Endothelial cell of umbilical vein (primary cell): ENCODE measurements around the gene RBM42. TPM values are rescaled to one million over a fixed set of nuclear protein-coding genes. Genes with fewer than 3 reads are reported as not detected.

Source experiments
- BruUV-seq: library from RNA; stranded (reverse); fragments of 400-500 nt; replicated peaks from 2 replicates; lab custom pipeline; 2021; lab: Mats Ljungman, UMichigan
- CTCF ChIA-PET: fragments of 300-600, 350-600 bp; sonication (Branson Sonifier 250); formaldehyde crosslinking; loops from one replicate; lab custom pipeline; 2021; ENCODE audit warnings: antibody characterized with exemption, inconsistent platforms; lab: Charles Lee
- POLR2A ChIA-PET: fragments of 300-600, 350-600 bp; sonication (Branson Sonifier 250); formaldehyde crosslinking; loops from one replicate; lab custom pipeline; 2021; ENCODE audit warnings: antibody characterized with exemption, inconsistent platforms; lab: Charles Lee
- DNase-seq: peaks from one replicate; pipeline ENCODE4 v3.0.0-alpha.2; 2011; ENCODE audit warnings: low read depth, low spot score
- FAIRE-seq: peaks from 2 replicates; lab custom pipeline; 2011; peaks lifted over from hg19 to GRCh38; lab: Jason Lieb, UNC
- H2AFZ ChIP-seq: 2 replicates; pipeline ENCODE4 v1.6.0; 2012; ENCODE audit warnings: low read depth, low read length, control low read depth, inconsistent platforms
- H3K27ac ChIP-seq: 2 replicates; pipeline ENCODE4 v1.5.1; 2011; ENCODE audit warnings: low read depth, mild to moderate bottlenecking, control low read depth, low read length, moderate library complexity; ENCODE audit not compliant: insufficient read depth
- H3K27me3 ChIP-seq, 2 experiments: 2 replicates each; pipeline versions ENCODE4 v1.6.0 to v1.6.1; 2011; ENCODE audit warnings: low read length in 2 of 2, mixed read lengths in 1 of 2; ENCODE audit not compliant: control insufficient read depth in 2 of 2, insufficient read depth in 2 of 2
- H3K36me3 ChIP-seq, 2 experiments: 2 replicates in 1 of 2; 3 replicates in 1 of 2; pipeline ENCODE4 v1.5.1; 2011; ENCODE audit warnings: low read length in 2 of 2, mild to moderate bottlenecking in 1 of 2, moderate library complexity in 1 of 2; ENCODE audit not compliant: control insufficient read depth in 2 of 2, insufficient read depth in 2 of 2; ENCODE audit errors: extremely low read depth in 1 of 2
- H3K4me1 ChIP-seq: 3 replicates; pipeline ENCODE4 v1.5.1; 2011; ENCODE audit warnings: mild to moderate bottlenecking, low read length; ENCODE audit not compliant: control insufficient read depth, insufficient read depth; ENCODE audit errors: extremely low read depth
- H3K4me2 ChIP-seq: 2 replicates; pipeline ENCODE4 v1.6.1; 2011; ENCODE audit warnings: low read length, control low read depth, mixed read lengths; ENCODE audit not compliant: insufficient read depth
- H3K4me3 ChIP-seq, 3 experiments: fragments of 200-600 bp in 1 of 3; sonication (generic), shearing (Covaris generic) in 1 of 3; replicated peaks in 1 of 3; 2 replicates each; pipeline ENCODE4 v1.5.1; 2011 to 2016; ENCODE audit warnings: control low read depth in 3 of 3, low read length in 3 of 3, mild to moderate bottlenecking in 2 of 3, inconsistent platforms in 1 of 3, low read depth in 1 of 3, moderate library complexity in 1 of 3; ENCODE audit not compliant: insufficient read depth in 1 of 3
- H3K79me2 ChIP-seq: 2 replicates; pipeline ENCODE4 v1.6.0; 2012; ENCODE audit warnings: low read length, inconsistent platforms; ENCODE audit not compliant: control insufficient read depth, insufficient read depth
- H3K9ac ChIP-seq: replicated peaks from 2 replicates; pipeline ENCODE3; 2011; ENCODE audit warnings: low read length, control low read depth; ENCODE audit not compliant: insufficient read depth; ENCODE audit errors: extremely low read depth
- H3K9me1 ChIP-seq: replicated peaks from 3 replicates; pipeline ENCODE4 v1.6.0; 2011; ENCODE audit warnings: mild to moderate bottlenecking, low read length; ENCODE audit not compliant: control insufficient read depth, insufficient read depth; ENCODE audit errors: extremely low read depth
- H3K9me3 ChIP-seq: replicated peaks from 2 replicates; pipeline ENCODE4 v1.5.1; 2012; ENCODE audit warnings: low read length, inconsistent platforms; ENCODE audit not compliant: control insufficient read depth, insufficient read depth
- H4K20me1 ChIP-seq: replicated peaks from 2 replicates; pipeline ENCODE3; 2011; ENCODE audit warnings: mild to moderate bottlenecking, low read length; ENCODE audit not compliant: control insufficient read depth, insufficient read depth; ENCODE audit errors: extremely low read depth
- EZH2 ChIP-seq: IDR thresholded peaks from 2 replicates; pipeline ENCODE4 v1.6.1; 2012; ENCODE audit warnings: borderline replicate concordance, low read depth, mild to moderate bottlenecking, moderate library complexity, low read length, inconsistent platforms; ENCODE audit not compliant: severe bottlenecking
- GATA2 ChIP-seq: IDR thresholded peaks from 2 replicates; pipeline ENCODE4 v1.7.0; 2011; ENCODE audit warnings: low read depth, mild to moderate bottlenecking, moderate library complexity, mixed read lengths, low read length; ENCODE audit not compliant: insufficient read length, insufficient read depth
- JUN ChIP-seq: IDR thresholded peaks from 2 replicates; pipeline ENCODE4 v1.6.1; 2011; ENCODE audit warnings: borderline replicate concordance, low read depth; ENCODE audit not compliant: insufficient read length, insufficient read depth
- MYC ChIP-seq: IDR thresholded peaks from one replicate; pipeline ENCODE4 v1.6.1; 2011; ENCODE audit warnings: mild to moderate bottlenecking, low read depth, low read length
- POLR2A ChIP-seq: IDR thresholded peaks from 2 replicates; pipeline ENCODE4 v1.6.1; 2012; ENCODE audit warnings: low read depth, mild to moderate bottlenecking, control low read depth, low read length
- POLR2AphosphoS5 ChIP-seq: IDR thresholded peaks from 2 replicates; pipeline ENCODE4 v1.6.1; 2012; ENCODE audit warnings: low read depth, mild to moderate bottlenecking, control low read depth, low read length, moderate library complexity; ENCODE audit not compliant: insufficient read depth
- dilution Hi-C: fragments of 300-500 bp; cut with MboI; formaldehyde crosslinking; loops from one replicate; pipeline ENCODE4 v1.15.0; 2019; ENCODE audit warnings: low sequenced_read_pairs; ENCODE audit not compliant: extremely low pct_ligation_motif_present
- intact Hi-C: fragments of 100-400 bp; cut with micrococcal nuclease; formaldehyde crosslinking; loops from one replicate; pipeline ENCODE4 v1.10.0; 2022
- polyA plus RNA-seq, 4 experiments: library from polyadenylated mRNA; depleted of rRNA in 3 of 4; stranded (reverse) in 3 of 4; unstranded in 1 of 4; fragments of >200 nt; gene quantifications; 2 replicates each; pipeline versions ENCODE4 v1.2.1 to v1.2.3, GENCODE V29; 2011 to 2012; ENCODE audit warnings: missing spikeins in 1 of 4
- total RNA-seq: library from RNA; stranded (reverse); gene quantifications from 2 replicates; pipeline ENCODE4 v1.2.3, GENCODE V29; 2021
- TF ChIP-seq, protein P1 (sequence below), 2 donors: IDR thresholded peaks; 1 replicate in 1 of 2; 2 replicates in 1 of 2; pipeline ENCODE4 v1.5.1; 2011; ENCODE audit warnings: low read length in 2 of 2, mild to moderate bottlenecking in 2 of 2, moderate library complexity in 2 of 2, control low read depth in 1 of 2, inconsistent platforms in 1 of 2, low read depth in 1 of 2; ENCODE audit not compliant: insufficient read depth in 1 of 2; ENCODE audit errors: extremely low read depth in 1 of 2
- TF ChIP-seq, protein P2 (sequence below): IDR thresholded peaks from 2 replicates; pipeline ENCODE4 v1.6.1; 2011; ENCODE audit not compliant: insufficient read depth, insufficient read length

Gene RBM42
- total and polyA plus RNA-seq, 2 donors (not counting 3 experiments of a cell fraction or from before 2014, with no cell fraction given): 78.3 to 97.3 TPM

DNA sequence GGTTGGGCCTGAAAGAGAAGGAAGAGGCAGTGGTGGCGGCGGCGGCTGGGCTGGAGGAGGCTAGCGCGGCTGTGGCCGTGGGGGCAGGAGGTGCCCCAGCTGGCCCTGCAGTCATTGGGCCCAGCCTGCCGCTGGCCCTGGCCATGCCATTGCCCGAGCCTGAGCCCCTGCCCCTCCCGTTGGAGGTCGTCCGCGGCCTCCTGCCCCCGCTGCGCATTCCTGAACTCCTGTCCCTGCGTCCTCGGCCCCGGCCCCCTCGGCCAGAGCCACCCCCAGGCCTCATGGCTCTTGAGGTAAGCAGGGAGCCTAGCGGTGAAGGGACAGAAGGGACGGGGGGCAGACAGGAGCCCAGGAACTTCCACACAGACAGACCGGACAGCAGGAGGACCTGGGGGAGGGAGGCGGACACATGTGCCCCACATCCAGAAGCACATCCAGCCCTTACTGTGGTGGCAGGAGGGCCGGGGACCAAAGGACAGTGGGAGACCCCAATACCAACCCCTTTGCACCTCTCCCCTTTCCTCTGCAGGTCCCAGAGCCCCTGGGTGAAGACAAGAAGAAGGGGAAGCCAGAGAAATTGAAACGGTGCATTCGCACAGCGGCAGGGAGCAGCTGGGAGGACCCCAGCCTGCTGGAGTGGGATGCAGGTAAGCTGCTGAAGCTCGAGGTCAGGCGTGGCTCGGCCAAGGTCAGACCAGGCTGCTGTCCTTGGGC lies 5.0 kb downstream of the RBM42 start:
- intact Hi-C loops (no loop called here), dilution Hi-C loops (no loop called here)
- no peak overlapping the region for H2AFZ ChIP-seq
- no peaks in the 10 kb centered on the region for H3K9me1 ChIP-seq
- H3K27me3 ChIP-seq: no peaks in the 10 kb centered on the region
- H3K4me3 ChIP-seq: no peak overlapping the region
- peaks cover 6% of the 10 kb centered on the region for H3K4me1 ChIP-seq
- peaks cover 7% of the 10 kb centered on the region for H3K79me2 ChIP-seq
- H3K27ac ChIP-seq: no peak overlapping the region
- ChIA-PET CTCF (no interaction called here), POLR2A (no interaction called here)
- no peak for DNase-seq
- peaks cover 17 to 56% of the 10 kb centered on the region in 2 experiments for H3K36me3 ChIP-seq
- H4K20me1 ChIP-seq: no peaks in the 10 kb centered on the region
- TF ChIP-seq POLR2A: no peak
- no peak for TF ChIP-seq POLR2AphosphoS5
- no peak for TF ChIP-seq GATA2
- TF ChIP-seq EZH2: no peak
- TF ChIP-seq, protein P1, sequence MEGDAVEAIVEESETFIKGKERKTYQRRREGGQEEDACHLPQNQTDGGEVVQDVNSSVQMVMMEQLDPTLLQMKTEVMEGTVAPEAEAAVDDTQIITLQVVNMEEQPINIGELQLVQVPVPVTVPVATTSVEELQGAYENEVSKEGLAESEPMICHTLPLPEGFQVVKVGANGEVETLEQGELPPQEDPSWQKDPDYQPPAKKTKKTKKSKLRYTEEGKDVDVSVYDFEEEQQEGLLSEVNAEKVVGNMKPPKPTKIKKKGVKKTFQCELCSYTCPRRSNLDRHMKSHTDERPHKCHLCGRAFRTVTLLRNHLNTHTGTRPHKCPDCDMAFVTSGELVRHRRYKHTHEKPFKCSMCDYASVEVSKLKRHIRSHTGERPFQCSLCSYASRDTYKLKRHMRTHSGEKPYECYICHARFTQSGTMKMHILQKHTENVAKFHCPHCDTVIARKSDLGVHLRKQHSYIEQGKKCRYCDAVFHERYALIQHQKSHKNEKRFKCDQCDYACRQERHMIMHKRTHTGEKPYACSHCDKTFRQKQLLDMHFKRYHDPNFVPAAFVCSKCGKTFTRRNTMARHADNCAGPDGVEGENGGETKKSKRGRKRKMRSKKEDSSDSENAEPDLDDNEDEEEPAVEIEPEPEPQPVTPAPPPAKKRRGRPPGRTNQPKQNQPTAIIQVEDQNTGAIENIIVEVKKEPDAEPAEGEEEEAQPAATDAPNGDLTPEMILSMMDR (IDR thresholded peaks at IDR 0.05; ENCODE audit: extremely low read depth in 1 of 2, insufficient read depth in 1 of 2, low read depth in 1 of 2, low read length in 2 of 2): no peak
- TF ChIP-seq, protein P2, sequence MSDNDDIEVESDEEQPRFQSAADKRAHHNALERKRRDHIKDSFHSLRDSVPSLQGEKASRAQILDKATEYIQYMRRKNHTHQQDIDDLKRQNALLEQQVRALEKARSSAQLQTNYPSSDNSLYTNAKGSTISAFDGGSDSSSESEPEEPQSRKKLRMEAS: no peak
- TF ChIP-seq JUN: no peak
- TF ChIP-seq MYC: no peak
- BruUV-seq: no TSS peak
- H3K9ac ChIP-seq: no peak overlapping the region
- H3K9me3 ChIP-seq: no peaks in the 10 kb centered on the region
- FAIRE-seq: no peak
- no peak overlapping the region for H3K4me2 ChIP-seq
